Measurements from ENCODE around the gene KRTAP10-9.
"Not testable (repeated sequence)": the region's sequence is repeated elsewhere in the genome, so short reads cannot be mapped to it uniquely, and the experiment has no call there.

KRTAP10-9 gene

GRCh38 chr21:44594406-44594916 lies 32.4 kb upstream of the KRTAP10-9 start:
- DNase-seq: no peak

- no peak for DNase-seq
Measured at GRCh38 chr21:44595524-44595923, 31.4 kb upstream of the KRTAP10-9 start.

DNA sequence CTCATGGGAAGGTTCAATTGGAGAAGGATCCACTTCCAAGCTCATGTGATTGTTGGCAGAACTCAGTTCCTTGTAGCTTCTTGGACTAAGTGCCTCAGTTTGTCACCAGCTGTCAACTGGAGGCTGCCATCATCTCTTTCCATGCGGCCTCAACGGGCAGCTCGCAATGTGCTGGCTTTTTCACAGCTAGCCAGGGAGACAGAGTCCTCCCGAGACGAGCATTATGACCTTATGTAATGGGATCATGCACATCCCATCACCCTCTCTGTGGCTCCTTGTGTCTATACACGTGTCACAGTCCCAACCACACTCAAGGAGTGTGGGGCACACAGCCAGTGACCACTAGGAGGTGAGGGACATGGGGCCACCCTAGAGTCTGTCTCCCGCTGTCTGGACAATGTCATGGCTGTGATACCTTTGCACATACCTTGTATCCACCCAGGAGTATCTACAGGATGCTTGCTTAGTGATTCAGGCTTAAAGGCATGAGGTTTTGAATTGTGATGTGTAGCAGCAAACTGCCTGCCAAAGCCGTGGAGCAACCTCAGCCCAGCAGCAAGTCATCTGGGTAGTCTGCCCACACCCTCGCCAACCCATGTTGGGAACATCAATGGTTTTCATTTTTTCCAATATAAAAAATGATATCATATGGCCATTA lies 30.7 kb upstream of the KRTAP10-9 start:
- DNase-seq: no peak

GRCh38 chr21:44598061-44598460 lies 28.8 kb upstream of the KRTAP10-9 start:
- no peak for DNase-seq

GRCh38 chr21:44599264-44600029 lies 27.4 kb upstream of the KRTAP10-9 start:
- DNase-seq: no peak

- not testable (repeated sequence) for DNase-seq
Measured at GRCh38 chr21:44600118-44600978, 26.5 kb upstream of the KRTAP10-9 start, which contains the start of gene KRTAP10-7. Gene KRTAP10-7, plus strand, starts transcription at chr21:44600597. Its CDS starts 25 bp downstream, at chr21:44600622.

DNA sequence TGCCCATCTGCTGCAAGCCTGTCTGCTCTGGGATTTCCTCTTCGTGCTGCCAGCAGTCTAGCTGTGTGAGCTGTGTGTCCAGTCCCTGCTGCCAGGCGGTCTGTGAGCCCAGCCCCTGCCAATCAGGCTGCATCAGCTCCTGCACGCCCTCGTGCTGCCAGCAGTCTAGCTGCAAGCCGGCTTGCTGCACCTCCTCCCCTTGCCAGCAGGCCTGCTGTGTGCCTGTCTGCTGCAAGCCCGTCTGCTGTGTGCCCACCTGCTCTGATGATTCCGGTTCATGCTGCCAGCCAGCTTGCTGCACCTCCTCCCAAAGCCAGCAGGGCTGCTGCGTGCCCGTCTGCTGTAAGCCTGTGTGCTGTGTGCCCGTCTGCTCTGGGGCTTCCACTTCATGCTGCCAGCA lies 25.8 kb upstream of the KRTAP10-9 start:
- not testable (repeated sequence) for DNase-seq

GRCh38 chr21:44601596-44602462 lies 25.1 kb upstream of the KRTAP10-9 start:
- no peak for DNase-seq

DNA sequence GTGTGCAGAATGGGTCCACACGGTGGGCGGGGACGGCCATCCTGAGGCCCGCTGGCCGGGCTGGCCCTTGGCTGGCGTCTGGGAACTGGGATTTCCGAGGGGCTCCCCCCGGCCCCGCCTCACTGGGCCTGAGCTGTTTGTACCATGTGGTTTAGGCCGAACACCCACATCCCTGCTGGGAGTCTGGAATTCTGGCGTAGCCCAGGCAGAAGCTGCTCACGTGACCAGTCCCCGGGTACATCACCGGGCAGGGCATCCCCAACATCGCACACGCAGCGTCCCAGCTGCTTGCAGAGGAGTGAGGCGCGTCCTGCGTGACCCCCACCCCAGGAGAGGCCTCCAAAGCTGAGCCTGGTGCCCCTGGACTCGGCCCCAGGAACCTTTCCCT lies 24.4 kb upstream of the KRTAP10-9 start:
- DNase-seq: no peak

GRCh38 chr21:44603109-44603875 lies 23.6 kb upstream of the KRTAP10-9 start:
- no peak for DNase-seq

DNA sequence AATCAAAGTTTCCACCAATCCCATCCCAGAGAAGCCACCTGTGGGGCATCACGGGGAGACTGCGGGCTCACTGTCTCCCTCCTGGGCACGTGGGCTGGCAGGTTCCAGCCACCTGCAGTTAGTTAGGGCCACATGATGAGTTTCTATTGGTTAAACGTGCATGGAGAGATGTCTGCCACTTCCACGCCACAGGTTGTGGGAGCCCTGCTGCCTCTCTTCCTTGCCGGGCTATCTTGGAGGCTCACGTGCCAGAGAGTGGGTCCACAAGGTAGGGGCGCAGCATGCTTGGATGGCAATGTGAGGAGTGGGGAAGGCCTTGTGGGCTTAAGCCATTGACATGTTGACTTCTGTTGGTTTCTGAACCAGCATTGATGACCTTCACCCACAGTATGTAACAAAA lies 23.0 kb upstream of the KRTAP10-9 start:
- no peak for DNase-seq

GRCh38 chr21:44606495-44606894 lies 20.4 kb upstream of the KRTAP10-9 start:
- DNase-seq: no peak

- DNase-seq: no peak
Measured at GRCh38 chr21:44609193-44609592, 17.7 kb upstream of the KRTAP10-9 start.

DNA sequence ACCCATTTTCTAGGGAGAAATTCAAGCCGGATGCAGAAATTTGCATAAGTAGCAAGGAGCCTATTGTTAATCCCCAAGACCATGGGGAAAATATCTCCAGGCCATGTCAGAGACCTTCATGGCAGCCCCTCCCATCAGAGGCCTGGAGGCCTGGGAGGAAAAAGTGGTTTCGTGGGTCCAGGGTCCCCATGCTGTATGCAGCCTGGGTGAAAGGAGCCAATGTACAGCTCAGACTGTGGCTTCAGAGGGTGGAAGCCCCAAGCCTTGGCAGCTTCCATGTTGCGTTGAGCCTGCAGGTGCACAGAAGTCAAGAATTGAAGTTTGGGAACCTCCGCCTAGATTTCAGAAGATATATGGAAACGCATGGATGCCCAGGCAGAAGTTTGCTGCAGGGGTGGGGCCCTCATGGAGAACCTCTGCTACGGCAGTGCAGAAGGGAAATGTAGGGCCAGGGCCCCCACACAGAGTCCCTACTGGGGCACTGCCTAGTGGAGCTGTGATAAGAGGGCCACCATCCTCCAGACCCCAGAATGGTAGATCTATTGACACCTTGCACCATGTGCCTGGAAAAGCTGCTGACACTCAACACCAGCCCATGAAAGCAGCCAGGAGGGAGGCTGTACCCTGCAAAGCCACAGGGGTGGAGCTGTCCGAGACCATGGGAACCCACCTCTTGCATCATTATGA lies 16.6 kb upstream of the KRTAP10-9 start:
- DNase-seq: not testable (repeated sequence)

DNA sequence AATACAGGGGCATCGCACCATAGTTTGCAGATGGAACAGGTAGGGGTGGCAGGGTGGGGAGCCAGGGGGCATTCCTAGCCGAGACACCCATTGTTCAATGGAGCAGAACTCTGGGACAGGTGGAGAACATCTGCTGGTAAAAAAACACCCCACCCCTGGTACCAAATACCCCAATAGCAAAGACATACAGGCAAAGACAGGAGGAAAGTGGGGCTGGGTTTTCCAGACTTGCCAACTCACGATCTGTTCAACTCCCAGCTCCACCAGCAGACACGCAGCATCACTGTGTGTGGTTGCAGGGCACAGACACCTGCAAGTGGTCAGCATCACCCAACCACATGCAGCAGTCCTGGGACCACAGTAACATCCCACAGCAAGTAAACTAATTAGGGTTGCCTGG lies 15.3 kb upstream of the KRTAP10-9 start:
- no peak for DNase-seq

DNA sequence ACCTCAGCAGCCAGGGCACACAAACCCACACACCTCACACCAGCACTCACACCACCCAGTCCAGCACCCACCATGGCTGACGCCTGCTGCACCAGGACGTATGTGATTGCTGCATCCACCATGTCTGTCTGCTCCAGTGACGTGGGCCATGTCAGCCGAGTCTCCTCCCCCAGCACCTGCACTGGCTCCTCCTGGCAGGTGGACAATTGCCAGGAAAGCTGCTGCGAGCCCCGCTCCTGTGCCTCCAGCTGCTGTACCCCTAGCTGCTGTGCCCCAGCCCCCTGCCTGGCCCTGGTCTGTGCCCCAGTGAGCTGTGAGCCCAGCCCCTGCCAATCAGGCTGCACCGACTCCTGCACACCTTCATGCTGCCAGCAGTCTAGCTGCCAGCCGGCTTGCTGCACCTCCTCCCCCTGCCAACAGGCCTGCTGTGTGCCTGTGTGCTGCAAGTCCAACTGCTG lies 14.8 kb upstream of the KRTAP10-9 start, which contains the start of gene KRTAP10-8:
TSS of gene KRTAP10-8 (plus strand) at position 51 of the 458 bp plus-strand sequence. CDS start at position 73, 22 bp downstream.
- no peak for DNase-seq

- DNase-seq: no peak
Measured at GRCh38 chr21:44612669-44613229, 14.1 kb upstream of the KRTAP10-9 start.

GRCh38 chr21:44613386-44614155 lies 13.3 kb upstream of the KRTAP10-9 start:
- DNase-seq: no peak
